SK-N-SH treated with all-trans-retinoic acid at 6 μM for 48 hours (cell line): Measurements from ENCODE around the gene ALAS1.

Experiments used
- GLIS3 ChIP-seq: fragments of 250-450 bp; sonication (Bioruptor Pico); IDR thresholded peaks from 2 replicates; pipeline ENCODE4 v1.5.0; 2020; ENCODE audit warnings: mild to moderate bottlenecking, moderate library complexity
- ISL1 ChIP-seq: fragments of 250-450 bp; sonication (Bioruptor Pico); IDR thresholded peaks from 2 replicates; pipeline ENCODE4 v2.1.2; 2022; ENCODE audit warnings: mild to moderate bottlenecking, moderate library complexity
- PPARA ChIP-seq: fragments of 250-450 bp; sonication (Bioruptor Pico); IDR thresholded peaks from 2 replicates; pipeline ENCODE4 v1.5.0; 2020; ENCODE audit warnings: mild to moderate bottlenecking, borderline replicate concordance
- RARB ChIP-seq: fragments of 250-450 bp; sonication (Bioruptor Pico); IDR thresholded peaks from 2 replicates; pipeline ENCODE4 v1.8.0; 2021; ENCODE audit warnings: mild to moderate bottlenecking, moderate library complexity
- ZFP3 ChIP-seq: fragments of 250-450 bp; sonication (Bioruptor Pico); IDR thresholded peaks from 2 replicates; pipeline ENCODE4 v1.5.0; 2020; ENCODE audit warnings: mild to moderate bottlenecking, moderate library complexity
- ZFP30 ChIP-seq: fragments of 450-650 bp; formaldehyde crosslinking; IDR thresholded peaks from 2 replicates; pipeline ENCODE4 v1.5.0; 2022; ENCODE audit warnings: mild to moderate bottlenecking, moderate library complexity
- TF ChIP-seq, protein P1 (sequence below): fragments of 250-450 bp; sonication (Bioruptor Pico); IDR thresholded peaks from 2 replicates; pipeline ENCODE4 v1.5.0; 2020; ENCODE audit warnings: mild to moderate bottlenecking, moderate library complexity
- TF ChIP-seq, protein P2 (sequence below): fragments of 250-450 bp; sonication (Bioruptor Pico); IDR thresholded peaks from 2 replicates; pipeline ENCODE4 v1.8.0; 2020; ENCODE audit warnings: mild to moderate bottlenecking, moderate library complexity, borderline replicate concordance

DNA sequence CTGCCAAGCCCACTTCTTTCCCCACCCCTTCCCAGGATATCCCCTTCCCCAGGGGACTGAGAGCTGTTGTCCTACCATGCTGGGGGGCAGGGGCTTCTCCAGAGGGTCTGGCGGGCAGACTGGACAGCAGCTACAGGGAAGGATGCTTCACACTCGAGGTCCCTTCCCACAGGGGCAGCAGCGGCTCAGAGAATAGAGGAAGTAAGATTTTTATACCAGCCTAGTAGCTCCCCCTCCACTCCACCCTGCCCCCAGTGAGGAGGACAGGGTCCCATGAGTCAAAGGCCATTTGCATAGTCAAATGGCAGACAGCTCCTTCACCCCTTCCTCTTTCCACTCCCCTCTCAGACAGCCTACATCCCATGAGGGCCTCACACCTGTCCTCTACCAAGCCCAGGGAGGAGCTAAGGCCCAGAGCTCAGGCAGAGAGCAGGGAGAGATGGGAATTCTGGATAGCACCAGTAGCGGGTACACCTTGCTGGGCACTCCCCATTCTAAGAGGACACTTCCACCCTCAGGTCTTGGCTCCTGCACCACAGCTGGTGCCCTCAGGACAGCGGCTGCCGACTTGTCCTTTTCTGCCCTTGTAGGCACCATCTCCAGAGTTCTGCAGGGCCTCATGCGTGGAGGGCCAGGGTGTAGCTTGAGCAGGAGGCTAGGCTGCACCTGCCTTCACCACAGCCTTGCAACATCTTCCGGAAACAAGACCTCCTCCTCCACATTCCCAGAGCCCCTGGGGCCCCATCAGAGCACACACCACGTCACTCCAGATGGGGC is 27.7 kb downstream of the ALAS1 start, which contains the start of gene TLR9:
- TF ChIP-seq PPARA (CRISPR knock-in tag) (no peak), RARB (no peak), ZFP3 (CRISPR knock-in tag) (no peak), ISL1 (no peak), ZFP30 (no peak), GLIS3 (no peak)
- TF ChIP-seq, protein P1, sequence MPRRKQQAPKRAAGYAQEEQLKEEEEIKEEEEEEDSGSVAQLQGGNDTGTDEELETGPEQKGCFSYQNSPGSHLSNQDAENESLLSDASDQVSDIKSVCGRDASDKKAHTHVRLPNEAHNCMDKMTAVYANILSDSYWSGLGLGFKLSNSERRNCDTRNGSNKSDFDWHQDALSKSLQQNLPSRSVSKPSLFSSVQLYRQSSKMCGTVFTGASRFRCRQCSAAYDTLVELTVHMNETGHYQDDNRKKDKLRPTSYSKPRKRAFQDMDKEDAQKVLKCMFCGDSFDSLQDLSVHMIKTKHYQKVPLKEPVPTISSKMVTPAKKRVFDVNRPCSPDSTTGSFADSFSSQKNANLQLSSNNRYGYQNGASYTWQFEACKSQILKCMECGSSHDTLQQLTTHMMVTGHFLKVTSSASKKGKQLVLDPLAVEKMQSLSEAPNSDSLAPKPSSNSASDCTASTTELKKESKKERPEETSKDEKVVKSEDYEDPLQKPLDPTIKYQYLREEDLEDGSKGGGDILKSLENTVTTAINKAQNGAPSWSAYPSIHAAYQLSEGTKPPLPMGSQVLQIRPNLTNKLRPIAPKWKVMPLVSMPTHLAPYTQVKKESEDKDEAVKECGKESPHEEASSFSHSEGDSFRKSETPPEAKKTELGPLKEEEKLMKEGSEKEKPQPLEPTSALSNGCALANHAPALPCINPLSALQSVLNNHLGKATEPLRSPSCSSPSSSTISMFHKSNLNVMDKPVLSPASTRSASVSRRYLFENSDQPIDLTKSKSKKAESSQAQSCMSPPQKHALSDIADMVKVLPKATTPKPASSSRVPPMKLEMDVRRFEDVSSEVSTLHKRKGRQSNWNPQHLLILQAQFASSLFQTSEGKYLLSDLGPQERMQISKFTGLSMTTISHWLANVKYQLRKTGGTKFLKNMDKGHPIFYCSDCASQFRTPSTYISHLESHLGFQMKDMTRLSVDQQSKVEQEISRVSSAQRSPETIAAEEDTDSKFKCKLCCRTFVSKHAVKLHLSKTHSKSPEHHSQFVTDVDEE (CRISPR knock-in tag) = no peak
- TF ChIP-seq, protein P2, sequence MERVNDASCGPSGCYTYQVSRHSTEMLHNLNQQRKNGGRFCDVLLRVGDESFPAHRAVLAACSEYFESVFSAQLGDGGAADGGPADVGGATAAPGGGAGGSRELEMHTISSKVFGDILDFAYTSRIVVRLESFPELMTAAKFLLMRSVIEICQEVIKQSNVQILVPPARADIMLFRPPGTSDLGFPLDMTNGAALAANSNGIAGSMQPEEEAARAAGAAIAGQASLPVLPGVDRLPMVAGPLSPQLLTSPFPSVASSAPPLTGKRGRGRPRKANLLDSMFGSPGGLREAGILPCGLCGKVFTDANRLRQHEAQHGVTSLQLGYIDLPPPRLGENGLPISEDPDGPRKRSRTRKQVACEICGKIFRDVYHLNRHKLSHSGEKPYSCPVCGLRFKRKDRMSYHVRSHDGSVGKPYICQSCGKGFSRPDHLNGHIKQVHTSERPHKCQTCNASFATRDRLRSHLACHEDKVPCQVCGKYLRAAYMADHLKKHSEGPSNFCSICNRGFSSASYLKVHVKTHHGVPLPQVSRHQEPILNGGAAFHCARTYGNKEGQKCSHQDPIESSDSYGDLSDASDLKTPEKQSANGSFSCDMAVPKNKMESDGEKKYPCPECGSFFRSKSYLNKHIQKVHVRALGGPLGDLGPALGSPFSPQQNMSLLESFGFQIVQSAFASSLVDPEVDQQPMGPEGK (CRISPR knock-in tag) = no peak
